ENCODE results near the gene ZIC5. TPM values are rescaled to one million over a fixed set of nuclear protein-coding genes. Genes with fewer than 3 reads are reported as not detected.

The ZIC5 gene
- total and polyA plus RNA-seq, 2 donors (not counting 1 experiment from before 2014, with no cell fraction given) = not detected

- no peak overlapping the region for H3K4me3 ChIP-seq (replicated peaks in 1 of 4; ENCODE audit: control extremely low read depth in 1 of 4, insufficient read depth in 1 of 4, low read depth in 3 of 4, low read length in 4 of 4)
These were observed 19.7 kb upstream of the ZIC5 start for GRCh38 chr13:99991013-99991827.

GRCh38 chr13:99990126-99990977 is 18.8 kb upstream of the ZIC5 start:
- no peak overlapping the region for H3K4me2 ChIP-seq (ENCODE audit: extremely low read depth, insufficient read depth, low read length)
- H4K20me1 ChIP-seq (ENCODE audit: control insufficient read depth, extremely low read depth, insufficient read depth, low read length) = peaks cover 2% of the 10 kb centered on the region
- no peak overlapping the region for H3K4me3 ChIP-seq (replicated peaks in 1 of 4; ENCODE audit: control extremely low read depth in 1 of 4, insufficient read depth in 1 of 4, low read depth in 3 of 4, low read length in 4 of 4)
- peaks cover 83% of the 10 kb centered on the region for H3K27me3 ChIP-seq (ENCODE audit: control insufficient read depth, insufficient read depth, low read length)
- no peak for DNase-seq (ENCODE audit: low read depth in 2 of 2)
- no peaks in the 10 kb centered on the region for H3K36me3 ChIP-seq (ENCODE audit: control insufficient read depth, insufficient read depth, low read length)
- TF ChIP-seq CTCF (conservative IDR thresholded peaks at IDR 0.05 in 1 of 2, IDR thresholded peaks at IDR 0.05 in 1 of 2; ENCODE audit: low read depth in 1 of 2, low read length in 2 of 2) = no peak
- TF ChIP-seq EZH2 (IDR thresholded peaks at IDR 0.05; ENCODE audit: low read length, missing control alignments) = peak; percentile 88
- H3K27ac ChIP-seq (ENCODE audit: insufficient read depth, low read length) = no peak overlapping the region
- H3K4me1 ChIP-seq (ENCODE audit: control insufficient read depth, extremely low read depth, insufficient read depth, low read length) = no peaks in the 10 kb centered on the region
- no peak overlapping the region for H2AFZ ChIP-seq (ENCODE audit: low read length)
- no peak overlapping the region for H3K9ac ChIP-seq (ENCODE audit: insufficient read depth, low read length)
- no peaks in the 10 kb centered on the region for H3K79me2 ChIP-seq (ENCODE audit: control insufficient read depth, insufficient read depth, low read length)
- no peaks in the 10 kb centered on the region for H3K9me3 ChIP-seq (ENCODE audit: control insufficient read depth, insufficient read depth, low read depth, low read length)

More at GRCh38 chr13:99991013-99991827, 19.7 kb upstream of the ZIC5 start:
- Histone ChIP-seq H2AFZ (ENCODE audit: low read length) (no peak overlapping the region), H3K4me1 (ENCODE audit: control insufficient read depth, extremely low read depth, insufficient read depth, low read length) (no peaks in the 10 kb centered on the region), H3K9me3 (ENCODE audit: control insufficient read depth, insufficient read depth, low read depth, low read length) (no peaks in the 10 kb centered on the region), H3K79me2 (ENCODE audit: control insufficient read depth, insufficient read depth, low read length) (no peaks in the 10 kb centered on the region), H3K27ac (ENCODE audit: insufficient read depth, low read length) (no peak overlapping the region), H3K36me3 (ENCODE audit: control insufficient read depth, insufficient read depth, low read length) (no peaks in the 10 kb centered on the region), H3K4me2 (ENCODE audit: extremely low read depth, insufficient read depth, low read length) (no peak overlapping the region), H4K20me1 (ENCODE audit: control insufficient read depth, extremely low read depth, insufficient read depth, low read length) (peaks cover 2% of the 10 kb centered on the region), H3K27me3 (ENCODE audit: control insufficient read depth, insufficient read depth, low read length) (peaks cover 87% of the 10 kb centered on the region), H3K9ac (ENCODE audit: insufficient read depth, low read length) (no peak overlapping the region)
- DNase-seq (ENCODE audit: low read depth in 2 of 2) = no peak
- peak; percentile 2 for TF ChIP-seq EZH2 (IDR thresholded peaks at IDR 0.05; ENCODE audit: low read length, missing control alignments)
- no peak for TF ChIP-seq CTCF (conservative IDR thresholded peaks at IDR 0.05 in 1 of 2, IDR thresholded peaks at IDR 0.05 in 1 of 2; ENCODE audit: low read depth in 1 of 2, low read length in 2 of 2)
